HUES64 (cell line): ENCODE measurements around the gene MAPRE2.
A peak's percentile ranks its signal among the peaks of the same experiment; 100 is the strongest.

ENCODE experiments used
- H3K27ac ChIP-seq: 2 replicates; pipeline ENCODE4 v1.7.0; 2013; ENCODE audit warnings: low read depth, low read length, inconsistent platforms
- H3K27me3 ChIP-seq: 2 replicates; pipeline ENCODE4 v1.6.1; 2013; ENCODE audit warnings: mild to moderate bottlenecking, low read length; ENCODE audit not compliant: insufficient read depth
- H3K36me3 ChIP-seq: 2 replicates; pipeline ENCODE4 v1.6.1; 2013; ENCODE audit warnings: mild to moderate bottlenecking, low read length; ENCODE audit not compliant: insufficient read depth
- H3K4me1 ChIP-seq: 2 replicates; pipeline ENCODE4 v1.6.1; 2013; ENCODE audit warnings: mild to moderate bottlenecking, low read length, moderate library complexity; ENCODE audit not compliant: insufficient read depth
- H3K4me3 ChIP-seq: 2 replicates; pipeline ENCODE4 v1.5.1; 2013; ENCODE audit warnings: mild to moderate bottlenecking, low read length, moderate library complexity
- H3K9ac ChIP-seq: 2 replicates; pipeline ENCODE4 v1.6.1; 2013; ENCODE audit warnings: mild to moderate bottlenecking, low read depth, low read length
- H3K9me3 ChIP-seq: 2 replicates; pipeline ENCODE4 v1.6.1; 2013; ENCODE audit warnings: low read depth, low read length; ENCODE audit not compliant: insufficient read depth
- WGBS: fragments of 150-250, 120-280 bp; methylation state at CpG from one replicate; pipeline ENCODE4 v1.1.7; 2013; ENCODE audit warnings: missing lambda C conversion rate; 5-methylcytosine and 5-hydroxymethylcytosine counted together

The MAPRE2 gene

GRCh38 chr18:35186291-35187034, 145.2 kb downstream of the MAPRE2 start:
- 79% methylated on average over 5 of the region's 6 CpGs for WGBS

GRCh38 chr18:35189510-35189909, 148.3 kb downstream of the MAPRE2 start:
- no peaks in the 10 kb centered on the region for H3K36me3 ChIP-seq
- 83% methylated on average over 1 of the region's 1 CpG for WGBS
- H3K27me3 ChIP-seq = no peaks in the 10 kb centered on the region
- H3K9me3 ChIP-seq = no peaks in the 10 kb centered on the region
- H3K27ac ChIP-seq = no peak overlapping the region
- H3K9ac ChIP-seq = no peak overlapping the region
- H3K4me1 ChIP-seq = peaks cover 43% of the 10 kb centered on the region
- no peak overlapping the region for H3K4me3 ChIP-seq

More at GRCh38 chr18:35186291-35187034, 145.2 kb downstream of the MAPRE2 start:
- no peak overlapping the region for H3K4me3 ChIP-seq
- H3K4me1 ChIP-seq = peaks cover 35% of the 10 kb centered on the region
- H3K36me3 ChIP-seq = no peaks in the 10 kb centered on the region
- H3K9me3 ChIP-seq = no peaks in the 10 kb centered on the region
- H3K27ac ChIP-seq = no peak overlapping the region
- H3K27me3 ChIP-seq = no peaks in the 10 kb centered on the region
- H3K9ac ChIP-seq = no peak overlapping the region

GRCh38 chr18:35190948-35191697, 149.9 kb downstream of the MAPRE2 start:
- 25% methylated on average over 3 of the region's 4 CpGs for WGBS
- Histone ChIP-seq H3K9me3 (no peaks in the 10 kb centered on the region), H3K27me3 (no peaks in the 10 kb centered on the region), H3K36me3 (no peaks in the 10 kb centered on the region), H3K4me3 (0 out of 2 replicates have a peak overlapping the region, but pooled peaks have one; percentile 0), H3K4me1 (peaks cover 43% of the 10 kb centered on the region), H3K9ac (no peak overlapping the region), H3K27ac (peak overlapping the region; percentile 86; the same call in 1 of the 2 replicates)

- Histone ChIP-seq H3K4me3 (no peak overlapping the region), H3K27ac (peak overlapping the region; percentile 86; the same call in 1 of the 2 replicates), H3K36me3 (no peaks in the 10 kb centered on the region), H3K27me3 (no peaks in the 10 kb centered on the region), H3K9ac (no peak overlapping the region), H3K4me1 (peaks cover 40% of the 10 kb centered on the region), H3K9me3 (no peaks in the 10 kb centered on the region)
- 45% methylated on average over 5 of the region's 5 CpGs for WGBS
Observed at GRCh38 chr18:35191698-35192025, 150.4 kb downstream of the MAPRE2 start.

DNA sequence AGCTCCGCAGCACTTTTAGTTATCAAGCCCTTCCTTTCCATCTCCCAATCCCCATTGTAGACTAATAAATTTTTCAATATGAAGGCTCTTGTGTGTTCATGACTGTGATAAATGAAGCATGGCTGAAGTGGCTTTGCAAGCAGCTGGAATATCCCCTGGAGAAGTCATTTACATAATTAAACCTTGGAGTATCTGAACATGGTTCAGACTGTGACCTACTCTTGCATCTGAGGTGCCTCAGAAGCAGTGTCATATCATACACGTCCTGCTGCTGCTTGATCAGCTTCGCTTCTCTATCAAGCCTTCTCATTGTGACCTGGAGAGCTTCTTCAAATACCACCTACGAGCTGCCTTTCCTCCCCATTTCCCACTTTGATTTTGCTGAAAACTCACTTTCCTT, 151.2 kb downstream of the MAPRE2 start:
- H3K27ac ChIP-seq = peak overlapping the region; percentile 86; the same call in 1 of the 2 replicates
- no peaks in the 10 kb centered on the region for H3K36me3 ChIP-seq
- 86% methylated on average over 4 of the region's 4 CpGs for WGBS
- peaks cover 37% of the 10 kb centered on the region for H3K4me1 ChIP-seq
- H3K9ac ChIP-seq = no peak overlapping the region
- H3K4me3 ChIP-seq = no peak overlapping the region
- H3K27me3 ChIP-seq = no peaks in the 10 kb centered on the region
- H3K9me3 ChIP-seq = no peaks in the 10 kb centered on the region
